GM18907 (cell line): ENCODE measurements around the gene PRKCQ.
"Not testable (repeated sequence)": the region's sequence is repeated elsewhere in the genome, so short reads cannot be mapped to it uniquely, and the experiment has no call there.

Source experiments
- ATAC-seq: cut with Tn5 transposase; IDR thresholded peaks from one replicate; pipeline ENCODE4 v1.9.1; 2021; ENCODE audit warnings: mild to moderate bottlenecking, moderate library complexity; ENCODE audit not compliant: unreplicated experiment

The PRKCQ gene

DNA sequence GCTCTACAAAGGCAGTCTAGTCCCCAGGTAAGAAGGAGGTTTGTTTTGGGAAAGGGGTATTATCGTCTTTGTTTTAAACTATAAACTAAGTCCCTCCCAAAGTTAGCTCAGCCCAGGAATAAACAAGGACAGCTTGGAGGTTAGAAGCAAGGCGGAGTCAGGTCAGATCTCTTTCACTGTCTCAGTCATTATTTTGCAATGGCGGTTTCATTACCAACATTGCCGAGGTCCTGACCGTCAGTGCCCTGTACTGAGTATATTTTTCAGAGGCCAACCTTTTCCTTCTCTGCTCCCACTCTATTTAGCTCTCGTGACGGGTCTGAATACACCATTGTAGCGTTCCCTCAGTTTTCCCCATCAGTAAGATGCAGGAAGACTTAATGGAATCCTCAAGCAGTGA, 184.5 kb downstream of the PRKCQ start:
- no peak for ATAC-seq

- ATAC-seq = no peak
Observed at GRCh38 chr10:6394084-6394483, 186.0 kb downstream of the PRKCQ start.

- ATAC-seq = no peak
Observed at GRCh38 chr10:6393168-6393567, 186.9 kb downstream of the PRKCQ start.

DNA sequence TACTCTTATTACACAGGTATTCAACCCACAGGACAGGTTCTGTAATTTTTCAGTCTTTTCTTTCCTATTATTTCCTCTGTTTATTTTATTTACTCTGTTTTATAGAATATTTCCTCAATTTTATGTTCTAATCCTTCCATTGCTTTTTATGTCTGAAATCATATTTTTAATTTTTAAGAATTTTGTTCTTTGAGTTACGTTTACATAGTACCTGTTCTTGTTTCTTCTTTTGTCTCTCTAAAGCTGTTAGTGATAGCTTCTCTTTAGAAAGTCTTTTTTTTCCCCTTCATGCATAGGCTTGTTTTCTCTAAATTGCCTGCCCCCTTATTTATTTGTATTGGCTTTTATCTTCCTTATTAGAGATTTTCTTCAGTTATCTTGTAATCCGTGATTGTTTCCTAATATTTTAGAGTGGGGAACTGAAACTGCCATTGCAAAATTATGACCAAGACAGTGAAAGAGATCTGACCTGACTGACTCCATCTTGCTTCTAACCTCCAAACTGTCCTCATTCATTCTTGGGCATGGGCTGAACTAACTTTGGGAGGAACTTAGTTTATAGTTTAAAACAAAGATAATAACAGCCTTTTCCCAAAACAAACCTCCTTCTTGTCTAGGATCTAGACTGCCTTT, 189.7 kb downstream of the PRKCQ start:
- ATAC-seq = no peak

DNA sequence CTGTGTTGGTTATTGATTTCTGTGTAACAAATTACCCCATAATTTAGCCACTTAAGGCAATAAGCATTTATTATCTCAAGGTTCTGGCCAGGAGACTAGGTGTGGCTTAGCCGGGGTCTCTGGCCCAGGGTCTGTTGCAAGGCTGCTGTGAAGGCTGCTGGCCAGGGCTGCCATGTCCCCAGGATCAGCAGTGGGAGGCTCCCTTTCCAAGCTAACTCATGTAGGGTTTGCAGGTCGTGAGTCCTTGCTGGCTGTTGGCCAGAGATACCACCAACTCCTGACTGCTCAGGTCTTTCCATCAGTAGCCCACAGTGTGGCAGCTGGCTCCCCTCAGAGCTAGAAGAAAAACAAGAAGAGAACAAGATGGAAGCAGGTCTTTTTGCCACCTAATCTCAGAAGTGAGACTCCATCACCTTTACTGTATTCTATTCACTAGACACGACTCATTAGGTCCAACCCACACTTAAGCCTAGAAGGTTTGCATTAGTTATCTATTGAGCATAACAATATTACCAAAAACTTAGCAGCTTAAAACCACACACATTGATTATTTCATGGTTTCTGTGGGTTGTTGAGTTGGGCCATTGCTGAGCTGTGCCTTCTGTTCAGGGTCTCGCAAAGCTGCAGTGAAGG, 191.7 kb downstream of the PRKCQ start:
- no peak for ATAC-seq

DNA sequence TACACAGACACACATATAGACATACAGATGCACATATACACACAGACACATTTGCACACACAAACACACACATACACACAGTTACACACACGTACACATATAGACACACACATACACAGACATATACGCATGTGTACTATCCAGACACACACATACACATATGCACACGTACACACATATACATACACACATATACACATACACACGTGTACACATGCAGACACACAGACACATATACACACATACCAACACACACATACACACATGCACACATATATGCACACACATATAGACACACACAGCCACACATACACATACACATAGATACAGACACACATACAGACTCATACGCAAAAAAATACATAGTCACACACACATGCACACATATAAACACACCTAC, 193.1 kb downstream of the PRKCQ start:
- ATAC-seq = no peak

- no peak for ATAC-seq
Observed at GRCh38 chr10:6386346-6386745, 193.7 kb downstream of the PRKCQ start.

- ATAC-seq = no peak
Observed at GRCh38 chr10:6385665-6386064, 194.4 kb downstream of the PRKCQ start.

DNA sequence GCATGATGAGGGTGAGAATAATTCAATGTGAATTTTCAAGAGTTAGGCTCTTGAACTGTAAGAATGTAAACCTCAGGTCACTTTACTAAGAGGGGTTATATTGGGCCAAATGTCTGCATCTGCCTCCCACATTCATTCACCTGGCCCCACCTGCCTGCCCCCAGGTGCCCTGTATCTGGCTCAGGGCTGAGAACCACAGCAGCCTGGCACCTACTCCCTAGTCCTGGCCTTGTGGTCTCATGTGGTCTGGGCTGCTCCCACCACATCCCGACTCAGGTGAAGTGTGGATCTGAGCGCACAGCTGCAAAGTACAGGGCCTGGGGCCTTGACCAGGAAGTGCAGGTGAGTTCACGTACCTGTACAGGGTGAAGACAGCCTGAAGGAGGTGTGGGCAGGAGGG, 195.2 kb downstream of the PRKCQ start:
- ATAC-seq = no peak

DNA sequence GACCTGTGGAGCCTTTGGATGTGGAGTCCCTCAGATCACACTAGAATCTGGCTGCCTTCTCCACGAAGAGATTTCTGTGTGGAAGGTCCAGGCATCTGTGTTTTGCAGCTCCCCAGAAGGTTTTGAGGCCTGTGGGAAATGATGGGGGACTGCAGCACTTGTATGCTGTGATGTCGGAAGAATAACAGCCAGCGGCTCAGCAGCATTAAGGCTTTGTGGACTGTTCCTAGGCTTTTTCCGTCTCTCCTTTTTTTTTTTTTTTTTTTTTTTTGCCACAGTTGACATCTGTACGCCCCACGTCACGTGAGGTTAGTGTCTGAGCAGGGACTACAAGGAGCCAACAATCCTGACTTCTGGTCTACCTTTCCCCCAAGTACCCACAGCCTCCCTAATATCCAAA, 196.0 kb downstream of the PRKCQ start:
- no peak for ATAC-seq

DNA sequence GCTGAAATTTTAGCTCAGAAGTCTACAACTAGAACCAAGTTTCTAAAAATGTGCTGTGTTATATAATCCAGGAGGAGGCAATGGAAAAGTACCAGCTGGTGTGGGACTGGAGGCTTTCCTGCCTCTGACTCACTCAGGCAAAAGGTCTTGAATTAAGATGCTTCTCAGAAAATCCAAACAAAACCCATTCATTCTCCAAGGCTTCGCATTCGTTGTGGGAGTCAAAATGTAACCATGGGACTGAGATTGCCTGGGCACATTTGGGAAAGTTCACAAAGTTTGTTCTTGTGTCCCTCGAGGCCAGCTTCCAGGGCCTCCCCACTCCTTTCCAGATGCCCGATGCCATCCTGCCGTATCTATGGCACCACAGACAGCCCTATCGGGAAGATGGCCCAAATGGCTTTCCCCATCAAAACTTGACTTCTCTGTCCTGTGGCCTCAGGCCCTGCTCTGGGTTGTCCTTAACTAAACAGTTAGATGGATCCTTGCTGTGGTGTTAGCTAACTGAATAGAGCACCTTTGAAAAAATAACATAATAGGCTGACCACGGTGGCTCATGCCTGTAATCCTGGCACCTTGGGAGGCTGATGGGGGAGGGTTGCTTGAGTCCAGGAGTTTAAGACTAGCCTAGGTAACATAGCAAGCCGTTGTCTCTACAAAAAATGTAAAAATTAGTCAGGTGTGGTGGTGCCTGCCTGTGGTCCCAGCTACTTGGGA, 196.8 kb downstream of the PRKCQ start:
- ATAC-seq = no peak

- peak; percentile 67 for ATAC-seq
Observed at GRCh38 chr10:6382081-6382480, 198.0 kb downstream of the PRKCQ start.

DNA sequence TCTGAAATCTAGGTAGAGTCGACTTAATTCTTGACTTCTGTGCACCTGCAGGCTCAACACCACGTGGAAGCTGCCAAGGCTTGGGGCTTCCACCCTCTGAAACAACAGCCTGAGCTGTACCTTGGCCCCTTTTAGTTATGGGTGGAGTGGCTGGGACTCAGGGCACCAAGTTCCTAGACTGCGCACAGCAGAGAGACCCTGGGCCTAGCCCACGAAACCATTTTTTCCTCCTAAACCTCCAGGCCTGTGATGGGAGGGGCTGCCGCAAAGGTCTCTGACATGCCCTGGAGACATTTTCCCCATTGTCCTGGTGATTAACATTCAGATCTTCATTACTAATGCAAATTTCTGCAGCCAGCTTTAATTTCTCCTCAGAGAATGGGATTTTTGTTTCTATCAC, 199.6 kb downstream of the PRKCQ start:
- not testable (repeated sequence) for ATAC-seq

GRCh38 chr10:6379015-6379776, 200.9 kb downstream of the PRKCQ start:
- ATAC-seq = no peak
